HG02852 (cell line): ENCODE measurements around the gene ARFGEF3.
"Not testable (repeated sequence)": the region's sequence is repeated elsewhere in the genome, so short reads cannot be mapped to it uniquely, and the experiment has no call there.

Source experiments
- ATAC-seq: cut with Tn5 transposase; IDR thresholded peaks from one replicate; pipeline ENCODE4 v1.9.1; 2021; ENCODE audit warnings: mild to moderate bottlenecking, moderate library complexity; ENCODE audit not compliant: unreplicated experiment

The ARFGEF3 gene

DNA sequence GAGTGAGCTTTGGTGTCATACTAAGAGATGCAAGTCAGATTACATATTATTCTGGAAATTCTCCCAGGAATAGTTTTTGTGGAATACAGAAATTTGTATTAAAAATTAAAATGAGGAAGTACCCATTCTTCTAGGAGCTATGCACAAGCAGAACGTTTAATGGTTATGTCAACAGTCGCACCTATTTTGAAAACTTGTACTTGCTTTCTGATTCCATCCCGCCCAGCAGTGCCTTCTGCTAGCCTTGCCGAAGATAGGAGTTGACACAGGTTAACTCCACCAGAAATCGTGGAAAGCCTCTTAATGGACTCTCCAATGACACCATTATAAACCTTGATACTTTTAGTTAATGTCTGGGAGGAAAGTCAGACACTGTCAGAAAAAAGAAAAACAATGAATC is 49.9 kb downstream of the ARFGEF3 start:
- ATAC-seq = no peak

DNA sequence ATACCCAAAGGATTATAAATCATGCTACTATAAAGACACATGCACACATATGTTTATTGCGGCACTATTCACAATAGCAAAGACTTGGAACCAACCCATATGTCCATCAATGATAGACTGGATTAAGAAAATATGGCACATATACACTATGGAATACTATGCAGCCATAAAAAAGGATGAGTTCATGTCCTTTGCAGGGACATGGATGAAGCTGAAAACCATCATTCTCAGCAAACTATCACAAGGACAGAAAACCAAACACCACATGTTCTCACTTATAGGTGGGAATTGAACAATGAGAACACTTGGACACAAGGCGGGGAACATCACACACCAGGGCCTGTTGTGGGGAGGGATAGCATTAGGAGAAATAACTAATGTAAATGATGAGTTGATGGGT is 50.8 kb downstream of the ARFGEF3 start:
- ATAC-seq = not testable (repeated sequence)

DNA sequence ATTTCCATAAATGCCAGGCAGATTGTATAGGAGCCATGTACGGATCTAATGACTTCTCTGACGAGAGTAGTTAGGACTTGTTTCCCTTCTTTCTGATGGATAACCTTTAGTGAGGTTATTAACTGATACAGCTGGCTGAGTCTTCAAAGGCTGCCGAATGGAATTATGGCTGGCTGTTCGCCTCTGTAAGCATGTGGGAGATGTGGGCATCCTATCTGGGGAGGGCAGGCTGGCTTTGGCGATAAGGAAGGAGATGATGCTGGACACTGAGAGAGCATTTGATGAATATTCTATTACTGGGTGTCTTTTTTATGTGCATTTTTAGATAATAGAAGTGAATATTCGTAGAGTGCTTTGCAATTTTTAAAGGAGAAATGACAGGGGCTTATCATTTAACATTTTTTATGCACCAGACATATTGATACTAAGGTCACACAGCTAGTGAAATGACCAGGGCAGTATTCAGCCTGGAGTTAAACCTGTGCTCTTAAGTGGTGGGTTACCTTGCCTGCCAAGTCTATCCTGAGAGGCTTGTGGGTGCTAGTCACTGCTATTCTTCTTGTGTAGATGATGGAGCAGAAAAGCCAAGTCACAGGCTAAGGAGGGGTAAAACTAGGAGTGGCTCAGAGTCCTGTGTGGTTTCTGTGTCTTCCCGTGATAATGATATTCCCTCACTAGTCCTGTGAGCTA is 53.5 kb downstream of the ARFGEF3 start:
- no peak for ATAC-seq

DNA sequence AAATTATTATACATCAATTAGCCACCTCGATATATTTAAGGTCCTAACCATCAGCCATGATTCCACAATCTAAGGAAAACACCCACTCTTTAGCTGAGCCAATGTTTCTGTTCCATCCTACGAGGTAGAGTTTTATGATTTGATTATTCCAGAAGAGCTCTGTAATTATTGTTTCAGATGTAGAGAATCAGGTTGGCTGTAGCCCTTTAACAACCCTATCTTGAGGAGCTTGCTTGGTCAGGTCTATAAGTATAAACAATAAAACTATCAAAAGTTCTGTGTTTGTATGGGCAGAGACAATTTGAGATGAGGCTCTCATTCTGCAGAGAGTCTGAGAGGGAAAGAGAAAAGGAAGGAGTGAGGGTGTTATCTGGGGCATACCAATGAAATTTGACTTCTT is 56.7 kb downstream of the ARFGEF3 start, which contains the start of gene PBOV1:
TSS of gene PBOV1 (minus strand) at position 43 of the 400 bp plus-strand sequence. CDS start 96 bp downstream, outside the sequence.
- no peak for ATAC-seq

DNA sequence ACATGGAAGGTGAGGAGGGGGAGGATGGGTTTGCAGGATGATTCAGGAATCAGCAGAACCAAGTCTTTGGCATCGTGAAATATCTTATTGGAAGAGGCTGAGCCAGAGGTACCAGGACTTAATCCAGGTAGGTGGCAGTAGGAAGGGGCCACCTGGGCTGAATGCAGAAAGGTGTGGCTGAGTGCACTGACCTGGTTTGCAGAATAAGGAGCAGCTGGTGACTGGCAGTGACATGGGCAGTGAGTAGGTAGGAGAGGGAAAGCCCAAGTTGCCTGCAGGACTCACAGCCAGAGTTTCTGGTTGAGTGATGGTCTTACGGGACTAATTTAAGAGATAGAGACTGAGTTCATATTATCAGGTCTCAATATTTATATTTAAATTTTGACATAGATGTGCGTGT is 57.7 kb downstream of the ARFGEF3 start:
- no peak for ATAC-seq

DNA sequence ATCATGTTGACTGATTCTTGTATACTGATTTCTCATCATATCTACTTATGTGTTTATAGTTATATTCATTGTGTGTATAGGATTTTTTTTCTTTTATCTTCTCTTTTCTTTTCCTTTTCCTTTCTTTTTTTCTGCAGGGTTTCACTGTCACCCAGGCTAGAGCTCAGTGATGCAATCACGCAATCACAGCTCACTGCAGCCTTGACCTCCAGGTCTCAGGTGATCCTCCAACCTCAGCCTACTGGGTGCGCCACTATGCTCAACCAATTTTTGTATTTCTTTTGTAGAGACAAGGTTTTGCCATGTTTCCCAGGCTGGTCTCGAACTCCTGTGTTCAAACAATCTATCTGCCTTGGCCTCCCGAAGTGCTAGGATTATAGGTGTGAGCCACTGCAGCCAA is 58.2 kb downstream of the ARFGEF3 start:
- no peak for ATAC-seq

DNA sequence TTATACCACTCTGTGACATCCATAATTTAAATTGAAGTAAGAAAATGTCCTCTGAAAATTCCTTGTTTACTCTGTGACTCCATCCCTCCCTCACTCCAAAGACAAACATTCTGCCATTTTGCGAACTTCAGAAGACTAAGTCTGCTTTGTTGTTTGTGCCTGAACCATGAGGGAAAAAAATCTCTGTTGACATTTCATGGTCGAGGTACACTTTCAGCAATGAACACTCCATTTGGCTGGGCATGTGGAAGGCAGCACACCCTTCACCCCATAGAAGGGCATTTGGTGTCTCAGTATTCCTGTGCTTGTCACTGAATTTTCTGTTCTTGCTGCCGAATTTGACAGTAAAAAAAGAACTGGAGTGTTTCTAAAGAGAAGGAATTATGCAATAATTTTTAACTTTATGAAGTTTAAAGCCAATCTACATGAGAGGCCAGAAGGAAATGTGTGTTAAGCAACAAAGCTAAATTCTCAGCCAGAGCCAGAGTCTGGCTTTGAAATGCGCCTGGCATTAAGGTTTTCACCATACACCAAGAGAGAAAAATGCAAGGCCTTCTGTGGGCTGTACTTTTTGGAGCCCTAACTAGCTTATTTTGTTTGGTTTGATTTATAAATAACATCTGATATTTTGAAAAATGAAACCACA is 61.3 kb downstream of the ARFGEF3 start:
- ATAC-seq = no peak

DNA sequence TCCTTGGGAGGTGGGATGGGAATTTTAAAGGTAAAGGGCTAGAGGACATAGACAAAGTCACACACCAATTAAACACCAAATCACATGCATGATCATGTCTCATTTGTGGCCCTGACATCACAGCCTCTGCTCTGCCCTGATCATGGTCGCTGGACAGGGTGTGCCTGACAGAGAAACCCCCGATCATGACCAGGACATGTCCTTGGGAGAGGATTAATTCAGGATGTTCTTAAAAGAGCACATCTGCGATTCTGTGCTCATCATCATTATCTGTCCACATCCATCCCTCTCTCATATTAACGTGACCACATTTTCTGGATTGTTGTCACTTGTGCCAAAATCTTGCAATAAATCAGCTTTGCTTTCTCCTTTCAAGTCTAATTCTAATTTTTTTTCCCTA is 64.2 kb downstream of the ARFGEF3 start:
- no peak for ATAC-seq

DNA sequence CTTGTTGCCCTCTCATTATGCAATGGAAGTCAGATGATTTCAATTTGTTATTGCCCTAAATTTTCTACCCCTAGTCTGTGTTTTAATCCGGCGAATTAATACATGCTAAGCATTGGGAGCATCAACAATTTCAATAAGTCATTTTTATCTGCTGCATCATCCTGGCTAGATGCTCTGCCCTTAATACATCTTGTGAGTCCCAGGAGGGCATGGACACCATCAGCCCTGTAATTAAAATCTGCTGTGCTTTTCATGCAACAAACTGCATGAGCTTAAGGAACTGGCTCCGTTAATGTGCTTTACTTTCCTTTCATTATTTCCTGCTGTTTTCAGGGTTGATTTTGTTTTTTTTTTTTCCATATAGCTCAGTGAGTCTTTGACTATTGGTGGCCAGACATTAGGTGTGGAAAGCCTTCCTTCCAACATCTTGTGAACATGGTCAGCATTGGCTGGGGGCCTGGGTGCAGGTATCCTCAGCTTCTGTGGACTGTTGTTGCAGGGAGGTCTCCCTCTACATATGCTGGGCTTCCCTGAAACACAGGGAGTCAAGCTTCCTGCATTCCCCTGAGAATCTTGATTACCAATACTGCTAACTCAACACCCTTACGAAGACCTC is 65.1 kb downstream of the ARFGEF3 start:
- ATAC-seq = no peak

DNA sequence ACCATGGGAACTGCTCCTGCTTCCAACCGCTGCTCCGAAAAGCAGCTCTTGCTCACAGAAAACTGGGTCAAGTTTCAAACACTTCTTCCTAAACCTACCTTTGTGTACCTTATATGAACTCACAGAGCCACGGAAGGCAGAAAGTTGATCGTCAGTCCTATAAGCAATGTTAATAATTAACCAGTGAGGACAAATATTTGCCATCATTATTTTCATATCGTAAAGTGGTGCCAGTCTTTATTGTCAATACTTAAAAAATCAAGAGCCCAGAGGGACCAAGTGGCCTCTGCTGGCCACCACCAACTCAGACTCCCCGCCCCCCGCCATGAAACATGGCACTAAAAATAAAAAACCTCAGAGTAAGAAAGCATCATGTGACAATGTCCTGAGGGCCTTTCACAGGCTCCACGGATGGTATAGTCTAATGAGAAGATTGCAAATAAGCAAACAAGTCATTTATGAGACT is 65.6 kb downstream of the ARFGEF3 start:
- ATAC-seq = no peak

DNA sequence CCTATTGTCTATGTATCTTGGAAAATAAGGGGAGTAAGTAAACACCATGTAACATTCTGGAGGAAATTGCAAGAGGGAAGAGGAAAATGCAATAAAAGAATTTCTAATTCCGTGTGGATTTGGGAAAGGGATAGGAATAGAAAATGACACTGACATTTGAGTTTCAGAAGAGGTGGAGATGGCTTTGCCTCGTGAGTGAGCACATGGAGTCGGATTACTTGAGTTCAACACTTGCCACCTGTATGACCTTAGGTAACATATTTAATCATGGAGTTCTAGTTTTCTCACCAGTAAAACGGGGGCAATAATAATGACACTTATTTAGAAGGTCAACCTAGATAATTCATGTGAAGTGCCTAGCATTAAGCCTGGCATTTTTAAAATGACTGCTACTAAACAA is 67.3 kb downstream of the ARFGEF3 start:
- no peak for ATAC-seq

DNA sequence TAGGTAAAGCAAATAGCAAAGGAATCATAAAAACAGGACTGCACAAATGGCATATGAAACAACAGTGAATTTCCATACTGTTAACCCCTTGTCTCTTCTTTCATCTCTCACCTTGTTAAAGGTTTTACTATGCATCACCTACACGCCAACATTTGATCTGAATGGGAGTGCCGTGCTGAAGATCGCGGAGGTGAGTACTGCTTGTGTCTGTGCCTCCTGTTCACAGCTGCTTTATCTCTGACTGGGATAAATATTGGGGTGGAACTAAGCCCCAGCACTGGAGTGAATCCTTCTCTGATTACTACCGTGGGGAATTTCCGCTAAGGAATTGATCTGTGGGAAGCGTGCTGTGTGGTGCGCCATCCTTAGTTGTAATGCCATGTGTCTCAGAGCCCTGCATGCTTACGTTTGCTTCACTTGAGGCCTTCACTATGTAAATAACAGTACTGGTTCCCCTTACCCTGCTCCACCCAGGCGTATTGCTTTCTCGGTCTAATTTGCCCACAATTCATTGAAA is 68.0 kb downstream of the ARFGEF3 start:
- no peak for ATAC-seq

DNA sequence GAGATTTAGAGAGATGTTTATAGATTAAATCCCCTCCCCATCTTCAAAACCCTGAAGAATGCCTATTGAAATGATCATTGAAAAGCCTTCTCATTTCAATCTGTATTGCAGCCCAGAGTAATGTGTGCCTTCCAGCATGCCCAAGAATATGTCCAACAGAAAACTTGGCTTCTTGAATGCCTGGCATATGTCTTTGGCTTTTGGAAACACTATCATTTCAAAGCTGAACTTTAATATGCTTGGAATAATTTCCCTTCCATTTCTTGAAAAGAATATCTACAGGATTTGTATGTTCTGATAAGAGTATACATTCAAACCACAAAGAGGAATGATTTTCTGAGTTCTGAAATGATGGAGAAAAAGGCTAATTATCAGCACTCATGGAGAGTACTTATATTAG is 68.5 kb downstream of the ARFGEF3 start:
- no peak for ATAC-seq

DNA sequence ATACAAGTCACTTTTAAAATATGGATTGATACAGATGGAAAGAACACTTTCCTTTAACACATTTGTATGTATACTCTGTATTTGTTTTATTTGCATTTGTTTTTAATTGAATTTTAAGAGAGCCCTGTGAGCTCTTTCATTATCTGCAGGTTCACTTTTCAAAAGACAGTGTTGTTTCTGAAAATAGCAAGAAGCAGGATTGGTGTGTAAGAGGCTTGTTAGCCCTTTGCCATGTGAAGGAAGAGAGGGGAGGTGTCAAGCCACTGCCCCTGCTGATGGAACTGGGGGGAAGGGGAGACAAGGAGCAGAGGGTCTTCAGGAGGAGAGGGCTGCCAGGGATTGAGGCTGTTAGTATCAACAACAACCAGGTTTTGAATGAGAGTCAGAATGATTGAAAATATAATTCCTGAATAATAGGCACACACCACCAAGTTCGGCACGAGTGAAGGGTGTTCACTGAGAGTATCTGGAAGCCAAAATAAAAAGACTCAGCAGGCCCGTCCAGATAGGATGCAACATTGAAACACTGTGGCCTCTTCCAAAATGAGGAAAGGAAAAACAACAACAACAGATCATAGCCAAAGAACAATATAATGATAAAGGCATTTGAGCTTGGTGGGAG is 69.1 kb downstream of the ARFGEF3 start:
- no peak for ATAC-seq

DNA sequence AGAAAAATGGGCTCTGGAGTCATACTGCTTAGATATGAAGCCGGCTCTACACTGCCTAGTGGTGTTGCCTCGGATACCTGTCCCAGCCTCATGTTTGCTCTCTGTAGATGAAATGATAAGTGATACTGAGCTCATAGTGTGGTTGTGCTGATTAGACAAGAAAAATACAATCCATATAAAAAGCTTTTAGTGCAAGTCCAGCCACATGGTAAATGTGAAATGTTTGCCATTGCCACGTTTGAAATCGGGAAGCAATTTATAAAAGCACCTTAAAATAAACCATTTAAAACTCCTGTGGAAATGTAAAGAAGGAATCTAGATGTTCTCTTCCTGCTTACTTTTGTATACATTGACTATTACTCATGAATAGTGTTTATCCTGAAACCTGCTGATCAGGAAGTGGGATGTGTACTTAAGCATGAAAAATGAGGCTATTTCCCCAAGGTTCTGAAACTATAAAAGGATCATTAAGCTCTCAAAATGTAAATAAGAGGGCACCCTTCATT is 69.7 kb downstream of the ARFGEF3 start:
- no peak for ATAC-seq

DNA sequence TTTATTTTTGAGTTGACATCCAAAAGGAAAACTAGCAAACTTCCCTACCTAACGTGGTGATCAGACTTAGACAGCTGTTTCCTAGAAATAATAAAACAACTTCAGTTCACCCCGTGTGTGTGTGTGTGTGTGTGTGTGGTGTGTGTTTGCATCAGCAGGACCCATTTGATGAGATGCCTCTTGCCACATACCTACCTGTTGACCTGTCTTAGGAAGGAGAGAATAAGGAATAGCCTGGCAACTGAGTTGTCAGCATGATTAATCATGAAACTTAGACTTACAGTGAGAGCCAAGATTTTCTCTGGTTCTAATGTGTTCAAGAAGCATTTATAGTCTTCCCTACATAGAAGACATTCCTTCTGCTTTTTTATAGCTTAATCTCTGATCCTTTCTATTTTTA is 72.6 kb downstream of the ARFGEF3 start:
- ATAC-seq = no peak

DNA sequence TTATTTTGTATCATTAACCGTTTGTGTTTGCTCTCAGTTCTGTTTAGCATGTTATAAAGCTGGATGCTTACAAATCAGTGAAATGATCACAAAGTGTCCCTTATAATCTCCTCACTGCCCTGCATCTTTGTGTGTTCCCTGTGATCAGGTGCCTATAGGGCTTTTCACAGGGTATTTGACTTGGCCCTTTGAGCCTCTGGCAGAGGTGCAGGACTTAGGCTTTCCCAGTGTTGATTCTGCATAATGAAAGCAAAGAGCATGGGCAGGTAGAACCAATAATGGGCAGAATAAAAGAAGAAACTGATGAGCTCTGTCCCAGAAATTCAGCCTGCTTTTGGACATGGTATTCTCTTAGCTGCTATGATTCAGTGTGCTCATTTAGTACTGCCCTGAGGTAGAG is 73.5 kb downstream of the ARFGEF3 start:
- ATAC-seq = no peak

DNA sequence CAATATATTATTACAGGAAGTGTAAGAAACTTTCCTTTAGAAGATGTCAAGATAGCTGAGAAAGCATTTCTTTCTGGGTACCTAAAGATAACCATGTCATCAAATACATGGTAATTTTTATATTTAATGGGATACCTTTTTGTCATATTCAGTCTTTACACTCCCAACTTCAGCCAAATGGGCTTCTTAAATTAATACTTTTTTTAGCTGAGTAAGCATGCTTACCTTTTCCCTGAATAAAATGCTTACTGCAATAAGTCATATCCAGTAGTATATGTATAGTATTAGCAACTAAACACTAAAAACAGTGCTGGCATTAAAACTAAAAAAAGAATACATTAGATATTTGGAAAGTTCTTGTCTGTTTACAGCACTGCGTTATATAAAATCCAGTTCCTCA is 74.0 kb downstream of the ARFGEF3 start:
- no peak for ATAC-seq

DNA sequence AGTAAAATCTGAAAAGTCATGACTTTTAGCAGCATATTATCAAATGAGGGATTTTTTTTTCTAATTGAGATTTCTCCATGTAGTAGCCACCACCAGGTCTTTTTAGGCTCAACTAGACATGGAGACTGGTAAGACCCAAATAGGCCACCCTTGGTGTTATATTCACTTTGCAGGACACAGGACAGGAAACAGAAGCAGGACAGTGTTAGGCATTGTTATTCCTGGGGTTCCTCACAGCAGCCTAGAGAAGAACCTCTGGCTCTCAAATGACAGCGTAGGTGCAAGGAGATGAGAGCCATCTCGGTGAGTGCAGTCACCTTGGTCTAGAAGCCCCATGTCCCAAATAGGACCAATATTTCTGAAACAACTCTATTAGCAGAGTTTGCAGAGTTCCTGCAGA is 75.7 kb downstream of the ARFGEF3 start:
- no peak for ATAC-seq

DNA sequence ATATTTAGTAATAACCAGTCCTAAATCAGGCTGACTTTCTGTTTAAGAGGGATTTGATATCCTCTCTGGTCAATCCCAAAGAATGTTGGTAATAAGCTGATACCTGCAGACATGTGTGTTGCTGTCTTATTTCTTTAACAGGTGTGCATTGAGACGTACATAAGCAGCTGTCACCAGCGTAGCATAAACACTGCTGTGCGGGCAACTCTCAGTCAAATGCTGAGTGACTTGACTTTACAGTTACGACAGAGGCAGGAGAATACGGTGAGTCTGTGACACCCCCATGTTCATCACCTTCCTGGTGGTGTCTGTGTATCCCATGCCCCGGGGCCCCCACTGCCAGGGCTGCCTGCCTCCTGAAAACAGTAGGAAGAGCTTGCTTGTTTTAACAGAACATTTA is 76.6 kb downstream of the ARFGEF3 start:
- ATAC-seq = no peak

DNA sequence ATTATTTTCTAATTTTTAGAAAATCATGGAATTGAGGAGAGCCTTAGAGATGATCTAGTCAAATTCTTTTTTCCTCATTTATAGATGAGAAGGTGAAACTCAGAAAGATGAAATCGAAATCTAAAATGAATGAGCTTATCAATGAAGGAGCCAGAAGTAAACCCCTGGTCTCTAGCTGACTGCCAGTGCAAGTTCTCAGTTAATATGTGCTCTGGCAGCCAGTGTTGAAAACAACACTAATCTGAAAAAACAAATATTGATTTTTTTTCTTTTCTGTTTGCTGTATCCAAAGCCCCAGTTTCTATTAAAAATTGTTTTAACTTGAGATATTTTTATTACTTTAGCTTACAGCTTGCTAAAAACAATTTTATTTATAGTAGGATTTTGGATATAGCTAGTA is 78.0 kb downstream of the ARFGEF3 start:
- ATAC-seq = no peak
